GM21528 (cell line): ENCODE data around the gene OSGIN1.

ENCODE experiments used
- ATAC-seq: cut with Tn5 transposase; IDR thresholded peaks from one replicate; pipeline ENCODE4 v1.9.1; 2021; ENCODE audit warnings: mild to moderate bottlenecking, moderate library complexity; ENCODE audit not compliant: unreplicated experiment, low FRiP score

OSGIN1 gene

GRCh38 chr16:83969771-83970429, 16.9 kb downstream of the OSGIN1 start:
- no peak for ATAC-seq

GRCh38 chr16:83970430-83970815, 17.4 kb downstream of the OSGIN1 start:
- ATAC-seq: no peak

GRCh38 chr16:83971165-83972130, 18.4 kb downstream of the OSGIN1 start:
- ATAC-seq: no peak

- ATAC-seq: no peak
Measured at GRCh38 chr16:83972256-83973008, 19.4 kb downstream of the OSGIN1 start.

- ATAC-seq: no peak
Measured at GRCh38 chr16:83973077-83973476, 20.0 kb downstream of the OSGIN1 start.

- ATAC-seq: no peak
Measured at GRCh38 chr16:83973581-83974385, 20.7 kb downstream of the OSGIN1 start.

GRCh38 chr16:83974475-83974874, 21.4 kb downstream of the OSGIN1 start:
- no peak for ATAC-seq

- no peak for ATAC-seq
Measured at GRCh38 chr16:83975590-83976260, 22.7 kb downstream of the OSGIN1 start.

GRCh38 chr16:83977056-83977815, 24.2 kb downstream of the OSGIN1 start:
- ATAC-seq: no peak

GRCh38 chr16:83978401-83978904, 25.4 kb downstream of the OSGIN1 start:
- no peak for ATAC-seq

- no peak for ATAC-seq
Measured at GRCh38 chr16:83979441-83979840, 26.4 kb downstream of the OSGIN1 start.

GRCh38 chr16:83980794-83981193, 27.8 kb downstream of the OSGIN1 start:
- ATAC-seq: no peak

- no peak for ATAC-seq
Measured at GRCh38 chr16:83981799-83982198, 28.8 kb downstream of the OSGIN1 start.

- ATAC-seq: no peak
Measured at GRCh38 chr16:83983491-83983890, 30.5 kb downstream of the OSGIN1 start.

GRCh38 chr16:83989300-83989699, 36.3 kb downstream of the OSGIN1 start:
- no peak for ATAC-seq

GRCh38 chr16:83990492-83990891, 37.5 kb downstream of the OSGIN1 start:
- no peak for ATAC-seq

- ATAC-seq: no peak
Measured at GRCh38 chr16:83992624-83993023, 39.6 kb downstream of the OSGIN1 start.

- no peak for ATAC-seq
Measured at GRCh38 chr16:83994087-83994486, 41.0 kb downstream of the OSGIN1 start.

- no peak for ATAC-seq
Measured at GRCh38 chr16:83994703-83995102, 41.7 kb downstream of the OSGIN1 start.
